HG03139 (cell line): Measurements from ENCODE around the gene ARL3.
"Not testable (repeated sequence)": the region's sequence is repeated elsewhere in the genome, so short reads cannot be mapped to it uniquely, and the experiment has no call there.

Experiments used
- ATAC-seq: cut with Tn5 transposase; IDR thresholded peaks from one replicate; pipeline ENCODE4 v1.9.1; 2021; ENCODE audit not compliant: unreplicated experiment

The ARL3 gene

DNA sequence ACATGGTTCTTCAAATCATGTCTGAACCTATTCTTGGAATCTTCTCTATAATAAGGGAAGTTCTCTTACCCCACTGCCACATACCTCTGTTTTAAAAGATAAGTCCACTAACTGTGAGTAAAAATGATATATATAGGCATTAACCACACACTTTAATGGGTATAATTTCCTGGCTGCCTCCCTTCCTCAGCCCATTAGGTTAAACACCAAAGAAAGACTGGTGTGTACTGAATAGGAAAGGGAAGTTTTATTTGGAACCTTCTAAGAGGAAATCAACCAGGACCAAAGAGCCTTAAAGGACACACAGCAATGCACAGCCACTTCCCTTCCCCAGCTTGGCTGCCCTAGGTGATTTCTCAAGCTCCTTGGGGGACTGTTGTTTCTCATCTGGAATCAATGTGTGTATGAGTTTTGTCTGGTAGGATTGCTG, 24.5 kb upstream of the ARL3 start:
- ATAC-seq: no peak

DNA sequence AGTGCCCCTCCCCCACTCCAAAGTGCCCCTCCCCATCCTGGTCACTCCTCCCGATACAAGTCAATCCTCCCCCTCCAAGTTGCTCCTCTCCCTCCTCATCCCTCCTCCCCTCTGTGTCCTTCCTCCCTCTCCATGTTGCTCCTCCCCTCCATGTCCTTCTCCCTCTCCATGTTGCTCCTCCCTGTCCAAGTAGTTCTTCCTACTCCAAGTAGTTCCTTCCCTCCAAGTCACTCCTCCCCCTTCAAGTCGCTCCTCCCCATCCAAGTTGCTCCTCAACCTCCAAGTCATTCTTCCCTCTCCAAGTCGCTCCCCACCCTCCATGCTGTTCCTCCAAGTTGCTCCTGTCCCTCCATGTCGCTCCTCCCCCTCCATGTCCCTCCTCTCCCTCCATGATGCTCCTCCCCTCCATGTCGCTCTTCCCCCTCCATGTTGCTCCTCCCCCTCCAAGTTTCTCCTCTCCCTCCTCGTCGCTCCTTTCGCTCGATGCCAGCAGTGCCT, 20.9 kb upstream of the ARL3 start:
- no peak for ATAC-seq

GRCh38 chr10:102732661-102733060, 18.5 kb upstream of the ARL3 start:
- no peak for ATAC-seq

DNA sequence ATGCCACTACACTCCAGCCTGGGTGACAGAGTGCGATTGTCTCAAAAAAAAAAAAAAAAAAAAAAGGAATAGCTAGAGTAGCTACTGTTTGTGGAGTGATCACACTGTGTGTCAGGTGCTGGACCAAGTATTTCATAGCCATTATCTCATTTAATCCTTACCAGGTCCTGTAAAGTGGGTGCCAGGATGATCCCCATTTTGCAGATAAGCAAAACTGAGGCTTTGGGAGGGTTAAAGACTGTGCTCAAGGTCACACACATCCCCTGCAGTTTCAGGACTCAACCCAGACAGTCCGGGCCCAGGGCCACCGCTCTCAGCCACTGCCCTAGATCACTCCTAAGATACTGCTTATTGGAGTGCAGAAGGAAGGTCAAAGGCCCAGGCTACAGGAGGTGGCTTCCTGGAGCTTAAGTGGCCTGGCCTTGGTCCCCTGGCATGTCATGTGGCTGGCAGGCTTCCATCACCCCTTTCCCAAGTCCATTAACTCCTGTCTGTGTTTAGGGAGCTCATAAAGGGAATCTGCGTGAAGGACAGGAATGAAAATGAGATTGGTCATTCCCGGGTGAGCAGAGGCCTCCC, 17.1 kb upstream of the ARL3 start:
- no peak for ATAC-seq

GRCh38 chr10:102729029-102730026, 15.1 kb upstream of the ARL3 start:
- ATAC-seq: no peak

DNA sequence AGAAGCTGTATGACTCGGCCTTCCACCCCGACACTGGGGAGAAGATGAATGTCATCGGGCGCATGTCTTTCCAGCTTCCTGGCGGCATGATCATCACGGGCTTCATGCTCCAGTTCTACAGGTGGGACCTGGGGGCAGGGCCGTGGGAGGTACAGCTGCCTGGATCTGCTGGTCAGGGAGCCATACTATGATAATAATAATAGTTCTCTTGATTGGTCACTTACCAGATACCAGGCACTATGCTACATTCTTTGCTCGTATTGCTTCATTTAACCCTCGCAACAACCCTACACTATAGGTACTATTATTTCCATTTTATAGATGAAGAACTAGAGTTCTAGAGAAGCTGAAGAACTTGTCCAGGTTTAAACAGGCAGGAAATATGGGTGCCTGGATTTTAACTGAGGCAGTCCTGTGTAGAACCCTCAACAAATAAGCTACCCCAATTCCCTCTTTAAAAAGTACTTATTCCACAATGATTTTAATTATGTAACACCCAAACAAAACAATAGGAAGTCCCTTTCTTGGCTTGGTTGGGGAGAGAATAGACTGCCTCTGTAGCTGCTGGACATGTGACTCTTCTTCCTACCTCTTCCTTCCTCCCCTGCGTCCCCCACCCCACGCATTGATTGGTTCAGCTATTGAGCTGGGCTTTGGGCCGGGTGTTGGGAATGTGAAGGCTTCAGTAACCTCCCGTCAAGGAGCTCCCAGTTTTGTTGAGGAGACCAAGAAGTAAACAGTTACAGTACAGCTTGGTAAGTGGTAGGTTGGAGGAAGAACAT, 13.0 kb upstream of the ARL3 start:
- ATAC-seq: no peak

DNA sequence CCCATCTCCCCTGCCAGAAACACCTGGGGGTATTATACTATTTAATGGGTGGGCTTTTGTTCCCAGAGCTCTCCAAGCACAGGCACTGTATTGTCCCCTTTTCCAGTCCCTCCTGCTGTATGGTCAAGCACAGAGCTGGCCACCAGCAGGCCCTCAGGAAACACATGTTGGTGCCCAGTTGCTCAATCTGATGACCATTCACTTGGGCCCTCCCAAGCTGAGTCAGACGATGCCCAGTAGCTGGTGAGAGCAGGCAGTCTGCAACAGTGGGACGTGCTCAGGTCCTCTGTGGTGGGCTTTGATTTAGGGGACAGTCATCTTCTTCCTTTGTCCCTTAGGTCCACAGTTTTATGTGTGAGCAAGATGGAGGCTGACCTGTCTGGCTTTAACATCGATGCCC, 12.1 kb upstream of the ARL3 start:
- ATAC-seq: no peak

GRCh38 chr10:102723989-102724388, 9.8 kb upstream of the ARL3 start:
- no peak for ATAC-seq

DNA sequence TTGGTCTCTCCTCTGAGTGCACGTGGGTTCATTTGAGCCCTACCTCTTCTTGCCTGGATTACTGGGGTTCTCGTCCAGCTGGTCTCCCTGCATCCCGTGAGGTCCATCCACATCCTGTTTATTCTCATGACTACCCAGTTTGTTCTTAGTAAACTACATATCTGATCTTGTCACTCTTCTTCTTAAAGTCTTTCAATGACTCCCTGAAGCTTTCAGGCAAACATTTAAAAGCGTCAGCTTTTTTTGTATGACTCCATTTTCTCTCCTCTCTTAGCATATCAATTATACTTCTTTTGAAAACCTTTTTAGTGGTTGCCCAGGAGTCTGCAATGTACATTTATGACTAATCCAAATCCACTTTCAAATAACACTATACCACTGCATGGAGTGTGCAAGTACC, 7.8 kb upstream of the ARL3 start:
- no peak for ATAC-seq

DNA sequence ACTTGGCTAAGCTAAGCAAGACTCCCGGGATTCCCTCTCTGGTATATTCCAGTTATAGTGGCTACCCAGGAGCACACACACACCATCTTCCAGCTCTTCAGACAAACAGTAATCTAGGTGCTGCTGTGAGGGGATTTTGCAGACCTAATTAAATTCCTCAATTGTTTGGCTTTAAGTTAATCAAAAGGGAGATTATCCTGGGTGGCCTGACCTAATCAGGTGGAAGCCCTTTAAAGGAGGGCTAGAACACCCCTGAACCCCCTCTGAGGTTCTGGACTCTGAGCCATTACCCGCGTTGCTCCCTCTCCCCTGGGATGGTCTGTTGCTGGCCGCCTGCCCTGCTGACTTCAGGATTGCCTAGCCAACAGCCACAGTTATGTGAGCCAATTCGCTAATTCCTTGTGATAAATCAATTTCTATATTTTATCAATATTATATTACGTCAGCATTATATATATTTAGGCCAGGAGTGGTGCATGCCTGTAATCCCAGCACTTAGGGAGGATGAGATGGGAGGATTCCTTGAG, 6.6 kb upstream of the ARL3 start:
- ATAC-seq: no peak

GRCh38 chr10:102720337-102720736, 6.1 kb upstream of the ARL3 start:
- no peak for ATAC-seq

- no peak for ATAC-seq
Observed at GRCh38 chr10:102718220-102718619, 4.0 kb upstream of the ARL3 start.

GRCh38 chr10:102716900-102717565, 2.8 kb upstream of the ARL3 start:
- not testable (repeated sequence) for ATAC-seq

- ATAC-seq: no peak
Observed at GRCh38 chr10:102715880-102716279, 1.7 kb upstream of the ARL3 start.

- peak; percentile 19 for ATAC-seq
Observed at GRCh38 chr10:102714621-102715455, 641 bp upstream of the ARL3 start, which contains the start of gene SFXN2. SFXN2 (plus strand) TSS chr10:102714636; CDS start chr10:102726637, 12,001 bp downstream.

DNA sequence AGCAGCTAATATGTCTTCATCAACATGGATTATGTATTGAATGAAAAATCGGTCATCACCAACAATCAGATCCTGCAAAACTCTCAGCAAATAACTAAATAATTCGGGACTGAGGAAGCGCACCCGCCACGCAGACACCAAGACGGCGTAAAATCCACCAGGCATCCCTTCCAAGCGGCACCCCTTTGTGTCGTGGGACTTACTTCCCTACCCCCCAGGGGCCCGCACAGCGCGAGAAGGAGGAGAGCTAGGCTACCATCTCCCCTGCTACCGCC, 721 bp downstream of the ARL3 start:
- no peak for ATAC-seq

GRCh38 chr10:102712843-102713538, 1.2 kb downstream of the ARL3 start:
- ATAC-seq: no peak

GRCh38 chr10:102712089-102712488, 2.1 kb downstream of the ARL3 start:
- ATAC-seq: no peak

DNA sequence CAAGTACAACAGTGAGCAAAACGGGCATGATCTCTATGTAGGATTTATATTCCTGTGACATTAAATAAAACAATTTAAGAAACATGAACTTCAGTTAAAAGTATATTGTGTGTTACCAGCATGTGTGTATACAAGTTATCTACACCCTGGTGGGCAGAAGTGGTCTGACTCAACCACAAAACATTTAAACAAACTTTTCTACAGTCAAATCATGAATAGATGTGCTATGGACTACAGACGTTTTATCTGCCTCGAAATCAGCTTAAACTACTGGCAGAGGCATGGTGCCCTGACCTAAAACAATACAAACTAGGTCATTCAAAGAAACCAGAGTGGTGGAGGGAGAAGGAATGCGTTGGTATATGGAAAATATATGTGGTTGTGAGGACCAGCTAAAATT, 3.6 kb downstream of the ARL3 start:
- ATAC-seq: no peak
